ENCODE data around the gene SMIM22.

- TF ChIP-seq CTCF (IDR thresholded peaks at IDR 0.05; ENCODE audit: insufficient read depth, low read length, poor library complexity, severe bottlenecking) (no peak), EZH2phosphoT487 (conservative IDR thresholded peaks at IDR 0.05; ENCODE audit: low read length) (no peak)
Observed at GRCh38 chr16:4778050-4778392, 17.1 kb upstream of the SMIM22 start.

Measured in SU-DHL-6 (cell line).